ENCODE measurements around the gene RSRC2. TPM values are rescaled to one million over a fixed set of nuclear protein-coding genes. Genes with fewer than 3 reads are reported as not detected.

Gene RSRC2
- total and polyA plus RNA-seq, 2 experiments from 2014 or later = 72.2 to 102 TPM

DNA sequence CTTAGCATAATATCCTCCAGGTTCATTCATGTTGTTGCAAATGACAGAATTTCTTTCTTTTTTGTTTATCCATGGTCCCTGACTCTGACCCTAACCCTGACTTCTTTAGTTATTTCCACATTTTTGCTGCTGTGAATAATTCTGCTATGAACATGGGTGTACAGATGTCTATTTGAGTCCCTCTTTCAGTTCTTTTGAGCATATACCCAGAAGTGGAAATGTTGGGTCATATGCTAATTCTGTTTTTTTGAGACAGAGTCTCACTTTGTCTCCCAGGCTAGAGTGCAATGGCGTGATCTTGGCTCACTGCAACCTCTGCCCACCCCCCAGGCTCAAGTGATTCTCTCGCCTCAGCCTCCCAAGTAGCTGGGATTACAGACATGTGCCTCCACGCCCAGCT, 33.4 kb upstream of the RSRC2 start:
- Histone ChIP-seq H3K4me3 (no peak overlapping the region), H3K4me1 (ENCODE audit: low read depth) (no peaks in the 10 kb centered on the region), H3K27ac (no peak overlapping the region), H3K27me3 (no peaks in the 10 kb centered on the region), H3K36me3 (peaks cover 11% of the 10 kb centered on the region), H3K9me3 (ENCODE audit: low read depth) (no peaks in the 10 kb centered on the region)
- DNase-seq (ENCODE audit: low read depth in 1 of 2, low spot score in 1 of 2) = no peak
- no peak for TF ChIP-seq CTCF (IDR thresholded peaks at IDR 0.05; ENCODE audit: low read depth, low read length)

DNA sequence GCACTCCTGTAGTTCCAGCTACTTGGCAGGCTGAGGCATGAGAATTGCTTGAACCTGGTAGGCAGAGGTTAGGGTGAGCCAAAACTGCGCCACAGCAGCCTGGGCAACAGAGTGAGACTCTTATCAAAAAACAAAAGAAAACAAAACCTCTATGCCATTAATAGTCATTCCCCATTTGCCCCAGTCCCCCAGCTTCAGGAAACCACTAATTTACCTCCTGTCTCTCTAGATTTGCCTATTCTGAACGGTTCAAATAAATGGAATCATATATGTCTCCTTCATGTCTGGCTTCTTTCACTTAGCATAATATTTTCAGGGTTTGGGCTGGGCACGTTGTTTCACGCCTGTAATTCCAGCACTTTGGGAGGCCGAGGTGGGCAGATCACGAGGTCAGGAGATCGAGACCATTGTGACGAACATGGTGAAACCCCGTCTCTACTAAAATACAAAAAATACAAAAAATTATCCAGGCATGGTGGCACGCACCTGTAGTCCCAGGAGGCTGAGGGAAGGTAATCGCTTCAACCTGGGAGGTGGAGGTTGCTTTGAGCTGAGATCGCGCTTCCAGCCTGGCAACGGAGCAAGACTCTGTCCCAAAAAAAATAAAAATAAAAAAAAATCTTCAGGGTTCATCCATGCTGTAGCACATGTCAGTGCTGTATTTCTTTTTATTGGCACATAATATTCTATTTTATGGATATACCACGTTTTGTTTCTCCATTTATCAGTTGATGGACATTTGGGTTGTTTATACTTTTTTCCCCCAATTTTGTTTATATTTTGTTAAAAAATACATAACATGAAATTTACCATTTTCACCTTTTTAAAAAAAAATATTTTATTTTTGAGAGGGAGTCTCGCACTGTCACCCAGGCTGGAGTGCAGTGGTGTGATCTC, 32.3 kb upstream of the RSRC2 start:
- Histone ChIP-seq H3K27me3 (no peaks in the 10 kb centered on the region), H3K27ac (no peak overlapping the region), H3K9me3 (ENCODE audit: low read depth) (no peaks in the 10 kb centered on the region), H3K36me3 (peaks cover 6% of the 10 kb centered on the region), H3K4me1 (ENCODE audit: low read depth) (no peaks in the 10 kb centered on the region), H3K4me3 (no peak overlapping the region)
- DNase-seq (ENCODE audit: low read depth in 1 of 2, low spot score in 1 of 2) = no peak
- TF ChIP-seq CTCF (IDR thresholded peaks at IDR 0.05; ENCODE audit: low read depth, low read length) = no peak

DNA sequence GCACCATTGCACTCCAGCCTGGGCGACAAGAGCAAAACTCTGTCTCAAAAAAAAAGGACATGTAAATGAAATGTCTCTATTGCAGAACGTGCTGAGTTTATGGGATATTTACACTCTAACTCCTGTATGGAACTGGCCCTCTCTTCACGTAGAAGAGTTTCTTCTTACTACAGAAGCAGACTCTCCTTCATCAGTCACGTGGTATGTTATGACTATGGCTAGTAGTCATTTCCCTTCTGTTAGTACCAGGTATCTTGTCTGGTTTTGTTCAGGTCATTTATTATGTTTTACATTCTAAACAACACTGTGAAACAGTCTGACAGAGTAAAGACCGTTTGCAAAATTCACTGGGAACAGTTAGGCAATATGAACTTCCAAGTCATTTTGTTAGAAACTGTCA, 20.6 kb upstream of the RSRC2 start:
- Histone ChIP-seq H3K9me3 (ENCODE audit: low read depth) (no peaks in the 10 kb centered on the region), H3K27me3 (no peaks in the 10 kb centered on the region), H3K27ac (no peak overlapping the region), H3K36me3 (peaks cover 32% of the 10 kb centered on the region), H3K4me3 (no peak overlapping the region), H3K4me1 (ENCODE audit: low read depth) (no peaks in the 10 kb centered on the region)
- no peak for TF ChIP-seq CTCF (IDR thresholded peaks at IDR 0.05; ENCODE audit: low read depth, low read length)
- no peak for DNase-seq (ENCODE audit: low read depth in 1 of 2, low spot score in 1 of 2)

DNA sequence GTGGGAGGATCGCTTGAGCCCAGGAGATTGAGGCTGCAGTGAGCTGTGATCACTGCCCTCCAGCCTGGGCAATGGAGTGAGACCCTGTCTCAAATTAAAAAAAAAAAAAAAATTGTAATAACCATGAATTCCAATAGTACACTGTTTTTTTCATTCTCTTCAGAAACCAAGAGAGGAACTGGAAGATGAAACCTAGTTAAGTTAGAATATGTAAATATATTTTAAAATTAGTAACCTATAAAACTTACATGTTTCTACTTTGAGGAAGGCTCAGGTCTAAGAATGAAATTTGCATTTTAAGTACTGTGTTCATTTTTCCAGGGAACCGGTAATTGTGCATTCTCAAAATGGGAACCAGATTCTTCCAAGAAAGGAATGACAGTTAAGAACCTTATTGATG, 19.1 kb upstream of the RSRC2 start:
- Histone ChIP-seq H3K27ac (no peak overlapping the region), H3K27me3 (no peaks in the 10 kb centered on the region), H3K4me1 (ENCODE audit: low read depth) (no peaks in the 10 kb centered on the region), H3K9me3 (ENCODE audit: low read depth) (no peaks in the 10 kb centered on the region), H3K4me3 (no peak overlapping the region), H3K36me3 (peaks cover 30% of the 10 kb centered on the region)
- DNase-seq (ENCODE audit: low read depth in 1 of 2, low spot score in 1 of 2) = no peak
- no peak for TF ChIP-seq CTCF (IDR thresholded peaks at IDR 0.05; ENCODE audit: low read depth, low read length)

DNA sequence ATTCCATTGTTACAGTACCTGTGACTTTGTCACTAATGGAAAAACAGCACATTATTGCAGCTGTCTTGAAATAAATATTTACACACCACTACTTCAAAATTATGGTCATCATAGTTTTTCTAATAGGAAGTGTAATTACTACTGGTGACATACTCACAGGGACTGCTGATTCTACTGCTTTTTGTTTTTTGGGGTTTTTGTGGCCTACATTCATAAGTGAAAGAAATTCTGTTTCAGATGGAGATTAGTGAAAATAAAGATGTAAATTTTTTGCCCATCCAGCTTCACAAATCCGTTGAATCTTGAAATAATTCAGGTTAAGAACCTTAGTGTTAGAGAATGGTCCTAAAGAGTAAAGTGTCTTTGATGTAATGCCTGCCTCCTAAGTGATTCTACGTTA, 17.8 kb upstream of the RSRC2 start:
- no peak for DNase-seq (ENCODE audit: low read depth in 1 of 2, low spot score in 1 of 2)
- peaks cover 20% of the 10 kb centered on the region for H3K36me3 ChIP-seq
- TF ChIP-seq CTCF (IDR thresholded peaks at IDR 0.05; ENCODE audit: low read depth, low read length) = no peak
- H3K9me3 ChIP-seq (ENCODE audit: low read depth) = no peaks in the 10 kb centered on the region
- no peak overlapping the region for H3K27ac ChIP-seq
- no peaks in the 10 kb centered on the region for H3K27me3 ChIP-seq
- H3K4me1 ChIP-seq (ENCODE audit: low read depth) = no peaks in the 10 kb centered on the region
- no peak overlapping the region for H3K4me3 ChIP-seq

All from cardiac muscle cell (in vitro differentiated cells and primary cell).